SK-N-SH (cell line): Measurements from ENCODE around the gene KLHL33. TPM values are rescaled to one million over a fixed set of nuclear protein-coding genes. Genes with fewer than 3 reads are reported as not detected.

Source experiments
- CTCF ChIA-PET: fragments of 300-600, 350-600 bp; formaldehyde crosslinking; extraction: SDS; loops from one replicate; lab custom pipeline; 2021; lab: Yijun Ruan, JAX
- POLR2A ChIA-PET: fragments of 350-600 bp; sonication (Branson Sonifier 250); formaldehyde crosslinking; extraction: SDS; loops from one replicate; lab custom pipeline; 2020; ENCODE audit warnings: antibody characterized with exemption, inconsistent platforms; lab: Yijun Ruan, JAX
- DNase-seq: peaks from one replicate; pipeline ENCODE4 v3.0.0; 2012
- H2AFZ ChIP-seq: fragments of 200-600 bp; sonication (generic); 2 replicates; pipeline ENCODE4 v1.8.1; 2016; ENCODE audit warnings: antibody characterized with exemption, mild to moderate bottlenecking, low read depth
- H3F3A ChIP-seq: fragments of 200-600 bp; sonication (generic); replicated peaks from 2 replicates; pipeline ENCODE3; 2016; ENCODE audit warnings: antibody characterized with exemption, mild to moderate bottlenecking; ENCODE audit not compliant: insufficient read depth
- H3K27ac ChIP-seq, 2 experiments: fragments of 200-500 bp in 1 of 2; fragments of 200-600 bp in 1 of 2; sonication (Bioruptor generic) in 1 of 2; sonication (generic), shearing (Covaris generic) in 1 of 2; 2 replicates each; pipeline versions ENCODE4 v1.5.1 to v1.6.1; 2014 to 2016; ENCODE audit warnings: low read depth in 2 of 2, inconsistent platforms in 1 of 2, low read length in 1 of 2, mild to moderate bottlenecking in 1 of 2, mixed read lengths in 1 of 2
- H3K27me3 ChIP-seq: fragments of 200-600 bp; sonication (generic), shearing (Covaris generic); 2 replicates; pipeline ENCODE4 v1.6.1; 2016; ENCODE audit warnings: mixed run types; ENCODE audit not compliant: insufficient read depth
- H3K36me3 ChIP-seq, 2 experiments: fragments of 200-500 bp in 1 of 2; fragments of 200-600 bp in 1 of 2; sonication (Bioruptor generic) in 1 of 2; sonication (generic) in 1 of 2; replicated peaks in 1 of 2; 2 replicates each; pipeline versions ENCODE3 to v1.5.1; 2014 to 2016; ENCODE audit warnings: low read length in 1 of 2, mild to moderate bottlenecking in 1 of 2; ENCODE audit not compliant: insufficient read depth in 2 of 2, control insufficient read depth in 1 of 2
- H3K4me1 ChIP-seq, 2 experiments: fragments of 200-500 bp in 1 of 2; fragments of 200-600 bp in 1 of 2; sonication (Bioruptor generic) in 1 of 2; sonication (generic), shearing (Covaris generic) in 1 of 2; 2 replicates each; pipeline versions ENCODE4 v1.5.1 to v1.6.1; 2014 to 2016; ENCODE audit warnings: low read depth in 1 of 2, low read length in 1 of 2, mixed run types in 1 of 2; ENCODE audit not compliant: insufficient read depth in 2 of 2, control insufficient read depth in 1 of 2
- H3K4me2 ChIP-seq: fragments of 200-600 bp; sonication (generic), shearing (Covaris generic); 2 replicates; pipeline ENCODE4 v1.6.1; 2017; ENCODE audit warnings: mixed run types
- H3K4me3 ChIP-seq, 2 experiments: fragments of 200-500 bp in 1 of 2; fragments of 200-600 bp in 1 of 2; sonication (Bioruptor generic) in 1 of 2; sonication (generic), shearing (Covaris generic) in 1 of 2; 2 replicates each; pipeline versions ENCODE4 v1.5.1 to v1.8.1; 2014 to 2016; ENCODE audit warnings: low read depth in 2 of 2, inconsistent platforms in 1 of 2, low read length in 1 of 2, mild to moderate bottlenecking in 1 of 2, mixed read lengths in 1 of 2, moderate library complexity in 1 of 2
- H3K79me2 ChIP-seq: fragments of 200-600 bp; sonication (generic); 2 replicates; pipeline ENCODE4 v1.8.1; 2017; ENCODE audit warnings: mild to moderate bottlenecking; ENCODE audit not compliant: insufficient read depth
- H3K9ac ChIP-seq: fragments of 200-600 bp; sonication (generic); 2 replicates; pipeline ENCODE4 v1.6.1; 2017; ENCODE audit warnings: mixed run types
- H3K9me2 ChIP-seq: fragments of 200-600 bp; sonication (generic); 2 replicates; pipeline ENCODE4 v1.6.1; 2017; ENCODE audit warnings: mixed run types
- H3K9me3 ChIP-seq: fragments of 200-600 bp; sonication (generic); 2 replicates; pipeline ENCODE4 v1.6.1; 2017; ENCODE audit warnings: mixed run types, mild to moderate bottlenecking, moderate library complexity
- H4K20me1 ChIP-seq: fragments of 200-600 bp; sonication (generic); 2 replicates; pipeline ENCODE4 v1.6.1; 2017; ENCODE audit warnings: mild to moderate bottlenecking, mixed run types; ENCODE audit not compliant: insufficient read depth
- CHD2 ChIP-seq: fragments of 150-350 bp; IDR thresholded peaks from 2 replicates; pipeline ENCODE4 v1.6.1; 2018; ENCODE audit warnings: low read length; ENCODE audit not compliant: partially characterized antibody
- ELF1 ChIP-seq: IDR thresholded peaks from 2 replicates; pipeline ENCODE4 v1.4.0; 2012
- EP300 ChIP-seq, 2 experiments: IDR thresholded peaks; 2 replicates each; pipeline versions ENCODE4 v1.4.0 to v1.6.1; 2012; ENCODE audit warnings: borderline replicate concordance in 1 of 2, low read depth in 1 of 2, low read length in 1 of 2
- EZH2phosphoT487 ChIP-seq: fragments of 200-600 bp; sonication (generic); IDR thresholded peaks from 2 replicates; pipeline ENCODE4 v1.6.1; 2017; ENCODE audit warnings: low read depth, mixed run types, mild to moderate bottlenecking, antibody characterized with exemption, moderate library complexity, borderline replicate concordance
- FOSL2 ChIP-seq: IDR thresholded peaks from 2 replicates; pipeline ENCODE4 v1.4.0; 2012; ENCODE audit warnings: low read depth, mild to moderate bottlenecking, moderate library complexity, borderline replicate concordance
- FOXJ3 ChIP-seq: sonication (generic); formaldehyde crosslinking; IDR thresholded peaks from 2 replicates; pipeline ENCODE4 v1.5.1; 2020; ENCODE audit warnings: mild to moderate bottlenecking, missing genetic modification reagents
- GABPA ChIP-seq: IDR thresholded peaks from 2 replicates; pipeline ENCODE4 v1.4.0; 2012; ENCODE audit warnings: low read depth, mild to moderate bottlenecking
- IRF3 ChIP-seq: fragments of 150-350 bp; IDR thresholded peaks from 2 replicates; pipeline ENCODE4 v1.6.1; 2016; ENCODE audit warnings: mild to moderate bottlenecking, low read depth, low read length
- JUND ChIP-seq: IDR thresholded peaks from 2 replicates; pipeline ENCODE4 v1.4.0; 2012
- MEF2A ChIP-seq: IDR thresholded peaks from 2 replicates; pipeline ENCODE4 v1.4.0; 2012; ENCODE audit warnings: low read depth, borderline replicate concordance
- MXI1 ChIP-seq: IDR thresholded peaks from 2 replicates; pipeline ENCODE4 v1.6.1; 2012; ENCODE audit warnings: mild to moderate bottlenecking, low read depth, low read length, improper control_type of control experiment
- NFIC ChIP-seq: IDR thresholded peaks from 2 replicates; pipeline ENCODE4 v1.4.0; 2012; ENCODE audit warnings: borderline replicate concordance
- POLR2AphosphoS5 ChIP-seq: IDR thresholded peaks from 2 replicates; pipeline ENCODE4 v1.6.1; 2012; ENCODE audit warnings: low read depth, low read length
- RAD21 ChIP-seq: IDR thresholded peaks from 2 replicates; pipeline ENCODE4 v1.6.1; 2012; ENCODE audit warnings: mild to moderate bottlenecking, low read length
- RCOR1 ChIP-seq: fragments of 150-350 bp; IDR thresholded peaks from 2 replicates; pipeline ENCODE4 v1.6.1; 2017; ENCODE audit warnings: antibody characterized with exemption, low read length
- RXRA ChIP-seq: IDR thresholded peaks from 2 replicates; pipeline ENCODE4 v1.4.0; 2012; ENCODE audit warnings: low read depth, mild to moderate bottlenecking, borderline replicate concordance
- SIN3A ChIP-seq: IDR thresholded peaks from 2 replicates; pipeline ENCODE4 v1.6.1; 2012; ENCODE audit warnings: low read depth, mild to moderate bottlenecking, low read length, moderate library complexity, borderline replicate concordance
- TAF1 ChIP-seq: IDR thresholded peaks from 2 replicates; pipeline ENCODE4 v1.6.1; 2012; ENCODE audit warnings: low read depth, mild to moderate bottlenecking, low read length, moderate library complexity, borderline replicate concordance
- TCF12 ChIP-seq: IDR thresholded peaks from 2 replicates; pipeline ENCODE4 v1.4.0; 2012
- TEAD4 ChIP-seq: IDR thresholded peaks from 2 replicates; pipeline ENCODE4 v1.4.0; 2012; ENCODE audit warnings: mild to moderate bottlenecking, borderline replicate concordance; ENCODE audit not compliant: insufficient read depth
- ZBTB33 ChIP-seq: IDR thresholded peaks from 2 replicates; pipeline ENCODE4 v1.4.0; 2012; ENCODE audit warnings: low read depth, borderline replicate concordance
- WGBS: methylation state at CpG from one replicate; pipeline ENCODE4 v1.1.6; 2017; ENCODE audit warnings: low lambda C conversion rate; 5-methylcytosine and 5-hydroxymethylcytosine counted together
- polyA plus RNA-seq, 3 experiments: library from polyadenylated mRNA; depleted of rRNA; stranded (reverse); fragments of >200 nt; gene quantifications; 2 replicates each; pipeline ENCODE4 v1.2.3, GENCODE V29; 2012
- TF ChIP-seq, protein P1 (sequence below): IDR thresholded peaks from 2 replicates; pipeline ENCODE4 v1.4.0; 2012; ENCODE audit warnings: low read depth
- TF ChIP-seq, protein P2 (sequence below): fragments of 200-600 bp; sonication (generic); IDR thresholded peaks from 2 replicates; pipeline ENCODE4 v1.6.1; 2017; ENCODE audit warnings: antibody characterized with exemption, mild to moderate bottlenecking, moderate library complexity

The KLHL33 gene
- polyA plus RNA-seq, 1 of the 3 experiments (the other 2 are of a cell fraction), result not detected

GRCh38 chr14:20454516-20455354, 18.8 kb upstream of the KLHL33 start, which contains the start of the genes APEX1 and OSGEP:
Gene APEX1, plus strand, starts transcription at chr14:20455226. Its CDS starts 420 bp downstream, at chr14:20455646.
Gene OSGEP, minus strand, starts transcription at chr14:20454812. Its CDS starts 129 bp downstream, at chr14:20454683.
- DNase-seq, result peak; percentile 95
- Histone ChIP-seq H3K4me3 (peak within 1 kb of the TSS; percentile 92), H3K9ac (peak within 1 kb of the TSS; percentile 92), H3F3A (peaks cover 12% of the 10 kb centered on the region), H3K27me3 (no peaks in the 10 kb centered on the region), H3K9me3 (no peaks in the 10 kb centered on the region), H2AFZ (peak within 1 kb of the TSS; percentile 82), H3K4me2 (peak within 1 kb of the TSS; percentile 96), H4K20me1 (no peaks in the 10 kb centered on the region), H3K79me2 (peaks cover 51% of the 10 kb centered on the region), H3K36me3 (peaks cover 50 to 57% of the 10 kb centered on the region in 2 experiments), H3K27ac (peak within 1 kb of the TSS; percentile 92 to 96), H3K4me1 (peaks cover 5 to 6% of the 10 kb centered on the region in 2 experiments; a peak in 3 of 4 replicates), H3K9me2 (no peaks in the 10 kb centered on the region)
- 0% methylated on average over 38 of the region's 56 CpGs for WGBS
- POLR2A ChIA-PET, result interaction anchor here (0.8 to 3.0 kb wide), 10 partner anchors 9 to 227 kb away, joined by 3 to 35 read pairs (median 5); partner anchors contain the start of genes CCNB1IP1, PARP2, PNP and TEP1
- CTCF ChIA-PET, result interaction anchor here (0.8 to 2.7 kb wide), 5 partner anchors 39 to 155 kb away, joined by 3 to 7 read pairs (median 6); no protein-coding TSS in a partner anchor
- no peak; the same call in 1 of the 2 replicates for TF ChIP-seq RCOR1
- no peak for TF ChIP-seq EZH2phosphoT487
- no peak for TF ChIP-seq RXRA
- TF ChIP-seq RAD21, result no peak; the same call in 1 of the 2 replicates
- TF ChIP-seq, protein P1, sequence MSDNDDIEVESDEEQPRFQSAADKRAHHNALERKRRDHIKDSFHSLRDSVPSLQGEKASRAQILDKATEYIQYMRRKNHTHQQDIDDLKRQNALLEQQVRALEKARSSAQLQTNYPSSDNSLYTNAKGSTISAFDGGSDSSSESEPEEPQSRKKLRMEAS, result peak; percentile 99
- TF ChIP-seq IRF3, result peak; percentile 16; the same call in 1 of the 2 replicates
- no peak for TF ChIP-seq FOSL2
- peak; percentile 76 for TF ChIP-seq POLR2AphosphoS5
- TF ChIP-seq FOXJ3 (CRISPR knock-in tag), result no peak
- TF ChIP-seq ELF1, result no peak; the same call in 1 of the 2 replicates
- TF ChIP-seq, protein P2, sequence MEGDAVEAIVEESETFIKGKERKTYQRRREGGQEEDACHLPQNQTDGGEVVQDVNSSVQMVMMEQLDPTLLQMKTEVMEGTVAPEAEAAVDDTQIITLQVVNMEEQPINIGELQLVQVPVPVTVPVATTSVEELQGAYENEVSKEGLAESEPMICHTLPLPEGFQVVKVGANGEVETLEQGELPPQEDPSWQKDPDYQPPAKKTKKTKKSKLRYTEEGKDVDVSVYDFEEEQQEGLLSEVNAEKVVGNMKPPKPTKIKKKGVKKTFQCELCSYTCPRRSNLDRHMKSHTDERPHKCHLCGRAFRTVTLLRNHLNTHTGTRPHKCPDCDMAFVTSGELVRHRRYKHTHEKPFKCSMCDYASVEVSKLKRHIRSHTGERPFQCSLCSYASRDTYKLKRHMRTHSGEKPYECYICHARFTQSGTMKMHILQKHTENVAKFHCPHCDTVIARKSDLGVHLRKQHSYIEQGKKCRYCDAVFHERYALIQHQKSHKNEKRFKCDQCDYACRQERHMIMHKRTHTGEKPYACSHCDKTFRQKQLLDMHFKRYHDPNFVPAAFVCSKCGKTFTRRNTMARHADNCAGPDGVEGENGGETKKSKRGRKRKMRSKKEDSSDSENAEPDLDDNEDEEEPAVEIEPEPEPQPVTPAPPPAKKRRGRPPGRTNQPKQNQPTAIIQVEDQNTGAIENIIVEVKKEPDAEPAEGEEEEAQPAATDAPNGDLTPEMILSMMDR, result no peak
- peak; percentile 34; the same call in 1 of the 2 replicates for TF ChIP-seq NFIC
- peak; percentile 70 for TF ChIP-seq TAF1
- TF ChIP-seq ZBTB33, result peak; percentile 92
- no peak for TF ChIP-seq MEF2A
- no peak for TF ChIP-seq TEAD4
- TF ChIP-seq EP300 (IDR thresholded peaks at IDR 0.05; ENCODE audit: borderline replicate concordance in 1 of 2, low read depth in 1 of 2, low read length in 1 of 2), result no peak
- TF ChIP-seq TCF12, result no peak
- TF ChIP-seq MXI1, result peak; percentile 97
- TF ChIP-seq SIN3A, result peak; percentile 74; the same call in 1 of the 2 replicates
- peak; percentile 85 for TF ChIP-seq CHD2
- TF ChIP-seq GABPA, result no peak; the same call in 1 of the 2 replicates
- no peak for TF ChIP-seq JUND
